ENCODE results near the gene GPR65. TPM values are rescaled to one million over a fixed set of nuclear protein-coding genes. Genes with fewer than 3 reads are reported as not detected.

The GPR65 gene
- total and polyA plus RNA-seq, 8 donors, result 0.54 to 11.1 (median 0.76) TPM

GRCh38 chr14:87966816-87967215, 38.1 kb upstream of the GPR65 start:
- H3K9me3 ChIP-seq, result no peaks in the 10 kb centered on the region
- H3K36me3 ChIP-seq, result peaks cover 0 to 65% of the 10 kb centered on the region in 2 donors
- no peaks in the 10 kb centered on the region for H3K4me1 ChIP-seq
- H3K4me3 ChIP-seq, result no peak overlapping the region
- intact Hi-C loops (cut with DNase I), result no loop called here
- DNase-seq (no peak), ATAC-seq (no peak)
- H3K27ac ChIP-seq, result no peak overlapping the region
- TF ChIP-seq CTCF (IDR thresholded peaks at IDR 0.05), result no peak
- H3K27me3 ChIP-seq, result no peaks in the 10 kb centered on the region

- no peaks in the 10 kb centered on the region for H3K9me3 ChIP-seq
- intact Hi-C loops (cut with DNase I), result no loop called here
- no peak for ATAC-seq
- no peaks in the 10 kb centered on the region for H3K27me3 ChIP-seq
- TF ChIP-seq CTCF (IDR thresholded peaks at IDR 0.05), result no peak
- H3K36me3 ChIP-seq, result peaks cover 0 to 63% of the 10 kb centered on the region in 2 donors
- peak in 1 of 4 donors; percentile 17 for DNase-seq
- no peak overlapping the region for H3K27ac ChIP-seq
- H3K4me3 ChIP-seq, result no peak overlapping the region
- no peaks in the 10 kb centered on the region for H3K4me1 ChIP-seq
These were observed 37.4 kb upstream of the GPR65 start for GRCh38 chr14:87967496-87967895.

GRCh38 chr14:87971010-87971409, 33.9 kb upstream of the GPR65 start:
- no peak overlapping the region for H3K27ac ChIP-seq
- no peaks in the 10 kb centered on the region for H3K9me3 ChIP-seq
- intact Hi-C loops (cut with DNase I), result no loop called here
- no peak for TF ChIP-seq CTCF (IDR thresholded peaks at IDR 0.05)
- H3K4me1 ChIP-seq, result no peaks in the 10 kb centered on the region
- DNase-seq, result no peak
- no peak for ATAC-seq
- no peaks in the 10 kb centered on the region for H3K27me3 ChIP-seq
- peaks cover 0 to 59% of the 10 kb centered on the region in 2 donors for H3K36me3 ChIP-seq
- H3K4me3 ChIP-seq, result no peak overlapping the region

- intact Hi-C loops (cut with DNase I), result no loop called here
- no peak overlapping the region for H3K27ac ChIP-seq
- no peak overlapping the region for H3K4me3 ChIP-seq
- no peak for DNase-seq
- ATAC-seq, result no peak
- TF ChIP-seq CTCF (IDR thresholded peaks at IDR 0.05), result no peak
- H3K4me1 ChIP-seq, result no peaks in the 10 kb centered on the region
- H3K9me3 ChIP-seq, result no peaks in the 10 kb centered on the region
- peaks cover 0 to 61% of the 10 kb centered on the region in 2 donors for H3K36me3 ChIP-seq
- no peaks in the 10 kb centered on the region for H3K27me3 ChIP-seq
These were observed 29.3 kb upstream of the GPR65 start for GRCh38 chr14:87975636-87976035.

- Histone ChIP-seq H3K9me3 (no peaks in the 10 kb centered on the region), H3K27me3 (no peaks in the 10 kb centered on the region), H3K4me3 (no peak overlapping the region), H3K36me3 (peaks cover 0 to 63% of the 10 kb centered on the region in 2 donors), H3K4me1 (no peaks in the 10 kb centered on the region), H3K27ac (no peak overlapping the region)
- intact Hi-C loops (cut with DNase I), result no loop called here
- ATAC-seq (no peak), DNase-seq (no peak)
- TF ChIP-seq CTCF (IDR thresholded peaks at IDR 0.05), result no peak
These were observed 25.2 kb upstream of the GPR65 start for GRCh38 chr14:87979689-87980088.
